T-helper 2 cell treated with Interferon-gamma antibody and Interleukin-4, amounts not matched to agents 5 μg/mL and 100 μg/mL, for 36 hours (primary cell): ENCODE data around the gene RAB37.
A peak's percentile ranks its signal among the peaks of the same experiment; 100 is the strongest.

Experiments used
- DNase-seq: peaks from one replicate; pipeline ENCODE4 v3.0.0; 2021; ENCODE audit warnings: low spot score
- H3K27ac Mint-ChIP-seq: one replicate; pipeline ENCODE4 v1.8.0; 2021; ENCODE audit warnings: mild to moderate bottlenecking, mixed read lengths
- H3K27me3 Mint-ChIP-seq: one replicate; pipeline ENCODE4 v1.8.0; 2021; ENCODE audit warnings: low read depth, mixed read lengths
- H3K36me3 Mint-ChIP-seq: one replicate; pipeline ENCODE4 v1.8.0; 2021; ENCODE audit warnings: low read depth, mixed read lengths
- H3K4me1 Mint-ChIP-seq: one replicate; pipeline ENCODE4 v1.8.0; 2021; ENCODE audit warnings: low read depth, mixed read lengths
- H3K4me3 Mint-ChIP-seq: one replicate; pipeline ENCODE4 v1.8.0; 2022; ENCODE audit warnings: mild to moderate bottlenecking, moderate library complexity, mixed read lengths
- H3K9me3 Mint-ChIP-seq: one replicate; pipeline ENCODE4 v1.8.0; 2021; ENCODE audit warnings: mixed read lengths

Gene RAB37

GRCh38 chr17:74712301-74712700 is 24.8 kb upstream of the RAB37 start:
- DNase-seq = no peak
- Mint-ChIP-seq H3K27ac (no peak overlapping the region), H3K36me3 (no peaks in the 10 kb centered on the region), H3K27me3 (peaks cover 33% of the 10 kb centered on the region), H3K9me3 (no peaks in the 10 kb centered on the region), H3K4me3 (no peak overlapping the region), H3K4me1 (peaks cover 6% of the 10 kb centered on the region)

DNA sequence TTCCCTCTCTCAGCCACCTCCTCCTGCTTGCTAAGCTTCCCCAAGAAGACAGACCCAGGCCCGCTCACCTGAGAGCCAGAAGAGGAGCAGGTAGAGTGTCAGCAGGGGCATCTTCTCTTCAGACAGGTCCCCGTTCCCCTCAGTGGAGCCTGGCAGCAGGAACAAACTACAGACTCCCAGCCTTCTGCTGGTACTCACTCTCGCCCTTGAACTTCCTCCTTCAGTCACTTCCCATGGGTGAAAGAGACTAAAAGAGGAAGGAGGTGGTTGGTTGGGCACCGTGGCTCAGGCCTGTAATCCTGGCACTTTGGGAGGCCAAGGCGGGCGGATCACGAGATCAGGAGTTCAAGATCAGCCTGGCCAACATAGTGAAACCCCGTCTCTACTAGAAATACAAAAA is 24.3 kb upstream of the RAB37 start, which contains the start of gene CD300LF:
Gene CD300LF, minus strand, starts transcription at position 168 of the 400 bp plus-strand sequence. Its CDS starts 57 bp downstream, at position 111.
- DNase-seq = no peak
- H3K4me1 Mint-ChIP-seq = peaks cover 6% of the 10 kb centered on the region
- no peaks in the 10 kb centered on the region for H3K36me3 Mint-ChIP-seq
- H3K4me3 Mint-ChIP-seq = no peak within 1 kb of the TSS
- no peak within 1 kb of the TSS for H3K27ac Mint-ChIP-seq
- peaks cover 33% of the 10 kb centered on the region for H3K27me3 Mint-ChIP-seq
- H3K9me3 Mint-ChIP-seq = no peaks in the 10 kb centered on the region

- no peak for DNase-seq
- peaks cover 6% of the 10 kb centered on the region for H3K4me1 Mint-ChIP-seq
- peaks cover 32% of the 10 kb centered on the region for H3K27me3 Mint-ChIP-seq
- H3K27ac Mint-ChIP-seq = no peak overlapping the region
- H3K4me3 Mint-ChIP-seq = no peak overlapping the region
- H3K36me3 Mint-ChIP-seq = no peaks in the 10 kb centered on the region
- no peaks in the 10 kb centered on the region for H3K9me3 Mint-ChIP-seq
Measured at GRCh38 chr17:74713171-74713755, 23.8 kb upstream of the RAB37 start.

GRCh38 chr17:74715144-74715543 is 21.9 kb upstream of the RAB37 start:
- no peak overlapping the region for H3K4me3 Mint-ChIP-seq
- no peaks in the 10 kb centered on the region for H3K36me3 Mint-ChIP-seq
- DNase-seq = no peak
- H3K27me3 Mint-ChIP-seq = peaks cover 34% of the 10 kb centered on the region
- no peaks in the 10 kb centered on the region for H3K9me3 Mint-ChIP-seq
- peaks cover 6% of the 10 kb centered on the region for H3K4me1 Mint-ChIP-seq
- H3K27ac Mint-ChIP-seq = no peak overlapping the region

- no peak for DNase-seq
- Mint-ChIP-seq H3K4me3 (no peak overlapping the region), H3K27me3 (peaks cover 31% of the 10 kb centered on the region), H3K36me3 (no peaks in the 10 kb centered on the region), H3K27ac (no peak overlapping the region), H3K4me1 (no peaks in the 10 kb centered on the region), H3K9me3 (no peaks in the 10 kb centered on the region)
Measured at GRCh38 chr17:74720506-74720905, 16.6 kb upstream of the RAB37 start.

DNA sequence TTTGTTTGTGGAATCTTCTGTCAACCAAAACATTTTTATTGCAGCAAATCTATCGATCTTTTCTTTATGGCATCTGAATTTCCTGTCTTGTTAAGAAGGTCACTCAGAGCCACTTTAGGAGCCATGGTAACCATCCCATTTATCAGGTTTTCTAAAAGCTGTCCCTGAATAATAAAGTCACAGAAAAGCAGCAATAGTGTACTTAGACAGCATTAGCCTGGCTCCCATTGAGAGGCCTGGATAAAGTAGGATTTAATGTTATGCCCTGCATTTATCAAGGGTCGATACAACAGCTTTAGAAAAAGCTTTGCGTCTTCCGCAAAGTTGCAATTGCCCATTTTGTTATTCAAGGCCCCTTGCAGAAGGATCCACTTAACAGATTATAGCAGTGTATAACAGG is 14.3 kb upstream of the RAB37 start:
- Mint-ChIP-seq H3K27ac (no peak overlapping the region), H3K27me3 (peaks cover 26% of the 10 kb centered on the region), H3K9me3 (no peaks in the 10 kb centered on the region), H3K4me3 (no peak overlapping the region), H3K4me1 (no peaks in the 10 kb centered on the region), H3K36me3 (no peaks in the 10 kb centered on the region)
- DNase-seq = no peak

DNA sequence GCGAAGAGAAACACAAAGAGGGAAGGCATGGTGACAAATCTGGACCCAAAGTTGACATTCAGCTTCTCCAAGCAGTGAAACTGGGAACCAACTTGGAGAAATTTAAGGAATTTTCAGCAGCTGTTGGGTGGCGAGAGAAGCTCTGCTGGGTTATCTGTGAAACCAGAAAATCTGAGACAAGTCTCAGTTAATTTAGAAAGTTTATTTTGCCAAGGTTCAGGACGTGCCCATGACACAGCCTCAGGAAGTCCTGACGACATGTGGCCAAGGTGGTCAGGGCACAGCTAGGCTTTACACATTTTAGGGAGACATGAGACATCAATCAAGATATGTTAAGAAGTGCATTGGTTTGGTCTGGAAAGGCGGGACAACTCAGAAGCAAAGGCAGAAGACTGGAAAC is 13.2 kb upstream of the RAB37 start:
- no peak overlapping the region for H3K4me3 Mint-ChIP-seq
- DNase-seq = no peak
- H3K4me1 Mint-ChIP-seq = no peaks in the 10 kb centered on the region
- no peaks in the 10 kb centered on the region for H3K9me3 Mint-ChIP-seq
- peaks cover 21% of the 10 kb centered on the region for H3K27me3 Mint-ChIP-seq
- no peak overlapping the region for H3K27ac Mint-ChIP-seq
- H3K36me3 Mint-ChIP-seq = no peaks in the 10 kb centered on the region

DNA sequence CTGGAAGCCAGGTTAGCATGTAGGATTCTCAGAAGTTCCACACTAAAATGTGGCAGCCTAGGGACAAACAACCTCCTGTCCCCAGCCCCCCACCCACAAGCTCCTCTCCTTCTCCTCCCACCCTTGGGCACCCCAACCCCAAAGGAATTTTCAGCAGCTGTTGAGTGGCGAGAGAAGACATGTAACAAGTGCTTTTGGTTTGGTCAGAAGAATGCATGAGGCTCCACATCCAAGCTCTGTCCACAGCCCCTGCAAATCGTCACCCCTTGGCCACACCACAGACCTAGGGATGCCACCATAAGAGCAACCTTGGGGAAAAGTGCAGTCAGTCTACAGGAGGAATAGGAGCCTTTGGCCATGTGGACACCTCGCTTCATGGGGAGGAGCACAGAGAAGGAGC is 11.9 kb upstream of the RAB37 start:
- no peaks in the 10 kb centered on the region for H3K9me3 Mint-ChIP-seq
- peaks cover 3% of the 10 kb centered on the region for H3K4me1 Mint-ChIP-seq
- H3K4me3 Mint-ChIP-seq = no peak overlapping the region
- no peaks in the 10 kb centered on the region for H3K36me3 Mint-ChIP-seq
- H3K27me3 Mint-ChIP-seq = peaks cover 21% of the 10 kb centered on the region
- H3K27ac Mint-ChIP-seq = no peak overlapping the region
- DNase-seq = no peak

DNA sequence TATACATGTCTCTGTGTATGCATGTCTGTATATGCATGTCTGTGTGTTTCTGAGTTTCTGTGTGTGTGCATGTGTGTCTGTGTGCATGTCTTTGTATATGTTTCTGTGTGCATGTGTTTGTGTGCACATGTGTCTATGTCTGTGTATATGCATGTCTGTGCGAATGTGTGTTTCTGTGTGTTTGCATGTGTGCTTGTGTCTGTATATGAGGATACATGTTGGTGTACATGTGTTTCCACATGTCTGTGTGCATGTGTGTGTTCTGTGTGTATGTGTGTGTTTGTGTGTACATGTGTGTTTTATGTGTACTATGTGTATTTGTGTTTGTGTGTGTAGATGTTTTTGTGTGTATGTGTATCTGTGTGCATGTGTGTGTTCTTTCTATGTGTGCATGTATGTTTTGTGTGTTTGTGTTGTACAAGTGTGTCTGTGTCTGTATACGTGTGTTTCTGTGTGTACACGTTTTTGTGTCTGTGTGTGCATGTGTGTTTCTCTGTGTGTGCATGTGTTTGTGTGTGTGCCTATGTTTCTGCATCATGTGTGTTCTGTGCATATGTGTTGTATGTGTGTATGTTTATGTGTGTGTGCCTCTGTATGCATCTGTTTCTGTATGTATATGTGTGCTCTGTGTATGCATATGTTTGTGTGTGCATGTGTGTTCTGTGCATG is 8.9 kb upstream of the RAB37 start:
- Mint-ChIP-seq H3K9me3 (no peaks in the 10 kb centered on the region), H3K27ac (no peak overlapping the region), H3K27me3 (peaks cover 7% of the 10 kb centered on the region), H3K4me3 (no peak overlapping the region), H3K36me3 (no peaks in the 10 kb centered on the region), H3K4me1 (peaks cover 9% of the 10 kb centered on the region)
- no peak for DNase-seq

DNA sequence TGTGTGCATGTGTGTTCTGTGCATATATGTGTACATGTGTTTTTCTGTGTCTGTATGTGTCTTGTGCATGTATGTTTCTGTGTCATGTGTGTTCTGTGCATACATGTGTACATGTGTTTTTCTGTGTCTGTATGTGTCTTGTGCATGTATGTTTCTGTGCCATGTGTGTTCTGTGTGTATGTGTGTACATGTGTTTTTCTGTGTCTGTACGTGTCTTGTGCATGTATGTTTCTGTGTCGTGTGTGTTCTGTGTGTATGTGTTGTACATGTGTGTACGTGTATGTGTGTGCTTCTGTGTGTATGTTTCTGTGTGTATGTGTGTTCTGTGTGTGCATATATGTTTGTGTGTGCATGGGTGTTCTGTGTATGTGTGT is 8.4 kb upstream of the RAB37 start:
- peaks cover 9% of the 10 kb centered on the region for H3K4me1 Mint-ChIP-seq
- no peaks in the 10 kb centered on the region for H3K36me3 Mint-ChIP-seq
- H3K27me3 Mint-ChIP-seq = peaks cover 7% of the 10 kb centered on the region
- no peak for DNase-seq
- no peak overlapping the region for H3K4me3 Mint-ChIP-seq
- no peaks in the 10 kb centered on the region for H3K9me3 Mint-ChIP-seq
- no peak overlapping the region for H3K27ac Mint-ChIP-seq

- Mint-ChIP-seq H3K36me3 (peaks cover 1% of the 10 kb centered on the region), H3K9me3 (no peaks in the 10 kb centered on the region), H3K27ac (no peak overlapping the region), H3K4me3 (no peak overlapping the region), H3K27me3 (peaks cover 3% of the 10 kb centered on the region), H3K4me1 (peaks cover 13% of the 10 kb centered on the region)
- no peak for DNase-seq
Measured at GRCh38 chr17:74729368-74729767, 7.7 kb upstream of the RAB37 start.

DNA sequence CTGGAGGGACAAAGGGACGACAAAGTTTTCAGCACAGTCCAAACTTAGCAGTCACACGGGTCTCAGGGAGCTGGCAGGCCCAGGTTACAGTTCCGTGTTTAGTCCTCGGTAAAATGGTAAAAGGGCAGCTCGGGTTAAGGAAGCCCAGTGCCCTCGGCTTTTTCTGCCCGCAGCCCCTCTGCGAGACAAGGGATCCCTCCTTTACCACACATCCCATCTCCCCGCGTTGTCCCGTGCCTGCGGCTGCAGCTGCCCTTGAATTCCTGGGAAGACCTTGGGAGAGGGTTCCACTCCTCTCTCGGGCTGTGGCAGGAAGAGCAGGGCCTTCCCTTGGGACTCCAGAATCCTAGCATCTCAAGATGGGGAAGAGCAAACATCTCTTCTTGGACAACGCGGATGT is 7.2 kb upstream of the RAB37 start:
- Mint-ChIP-seq H3K27me3 (peaks cover 5% of the 10 kb centered on the region), H3K9me3 (no peaks in the 10 kb centered on the region), H3K36me3 (peaks cover 1% of the 10 kb centered on the region), H3K4me3 (no peak overlapping the region), H3K27ac (no peak overlapping the region), H3K4me1 (peaks cover 18% of the 10 kb centered on the region)
- DNase-seq = no peak

DNA sequence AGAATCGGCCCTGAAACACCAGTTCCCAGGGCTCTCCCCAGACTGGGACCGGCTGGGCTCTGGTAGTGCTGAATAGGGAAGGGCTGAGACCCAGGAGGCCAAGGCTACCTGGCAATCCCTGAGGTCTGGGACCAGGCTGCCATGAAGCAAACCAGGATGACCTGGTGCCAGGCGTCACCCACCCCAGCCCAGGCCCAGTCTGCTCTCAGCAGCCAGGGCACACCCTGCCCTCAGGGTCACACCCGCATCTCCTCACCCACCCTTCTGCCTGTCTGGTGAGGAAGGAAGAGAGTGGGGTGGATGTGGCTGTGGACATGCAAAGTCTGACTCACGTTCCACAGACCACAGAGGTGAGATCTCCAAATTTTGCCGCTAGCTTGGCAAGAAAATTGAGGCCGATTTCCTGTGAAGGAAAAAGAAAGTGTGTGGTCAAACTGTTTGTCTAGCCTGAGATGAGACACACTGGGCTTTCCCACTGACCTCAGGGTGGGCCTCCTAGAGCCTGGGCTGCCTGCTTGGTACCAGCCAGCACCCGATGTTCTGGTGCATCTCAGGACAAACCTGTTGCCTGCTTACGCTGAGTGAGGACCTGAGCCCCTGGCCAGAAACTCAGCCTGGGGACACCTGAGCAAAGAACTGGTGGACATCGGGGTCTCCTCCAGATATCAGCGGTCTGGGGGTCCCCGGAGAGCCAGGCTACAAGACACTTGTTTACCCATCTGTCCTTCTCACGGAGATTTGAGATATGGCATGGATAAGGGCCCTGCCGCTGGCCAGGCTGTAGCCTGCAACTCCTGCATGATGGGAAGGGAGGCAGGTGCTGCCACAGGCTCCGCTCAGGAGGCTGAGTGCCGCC is 6.3 kb upstream of the RAB37 start:
- H3K4me3 Mint-ChIP-seq = peak overlapping the region; percentile 24
- DNase-seq = peak; percentile 62
- H3K9me3 Mint-ChIP-seq = no peaks in the 10 kb centered on the region
- H3K36me3 Mint-ChIP-seq = peaks cover 1% of the 10 kb centered on the region
- H3K27me3 Mint-ChIP-seq = peaks cover 6% of the 10 kb centered on the region
- peaks cover 19% of the 10 kb centered on the region for H3K4me1 Mint-ChIP-seq
- peak overlapping the region; percentile 5 for H3K27ac Mint-ChIP-seq

GRCh38 chr17:74731347-74731605 is 5.8 kb upstream of the RAB37 start:
- H3K4me1 Mint-ChIP-seq = peaks cover 21% of the 10 kb centered on the region
- DNase-seq = no peak
- no peak overlapping the region for H3K27ac Mint-ChIP-seq
- peaks cover 6% of the 10 kb centered on the region for H3K27me3 Mint-ChIP-seq
- no peak overlapping the region for H3K4me3 Mint-ChIP-seq
- H3K36me3 Mint-ChIP-seq = peaks cover 1% of the 10 kb centered on the region
- no peaks in the 10 kb centered on the region for H3K9me3 Mint-ChIP-seq
